Stomach (tissue), 4 donors: Measurements from ENCODE around the gene FRMD5.

ENCODE experiments used
- EP300 ChIP-seq: sonication (generic); formaldehyde crosslinking; IDR thresholded peaks from one replicate; pipeline ENCODE4 v1.6.1; 2017; ENCODE audit warnings: antibody characterized with exemption
- POLR2A ChIP-seq, 4 donors: fragments of 450-650 bp; IDR thresholded peaks; one replicate each; pipeline ENCODE4 v1.6.1; 2016; ENCODE audit warnings: antibody characterized with exemption in 4 of 4, control low read depth in 2 of 4, mild to moderate bottlenecking in 1 of 4, moderate library complexity in 1 of 4
- POLR2AphosphoS5 ChIP-seq, 3 donors: sonication (generic); formaldehyde crosslinking; IDR thresholded peaks; one replicate each; pipeline ENCODE4 v1.6.1; 2016; ENCODE audit warnings: antibody characterized with exemption in 3 of 3

DNA sequence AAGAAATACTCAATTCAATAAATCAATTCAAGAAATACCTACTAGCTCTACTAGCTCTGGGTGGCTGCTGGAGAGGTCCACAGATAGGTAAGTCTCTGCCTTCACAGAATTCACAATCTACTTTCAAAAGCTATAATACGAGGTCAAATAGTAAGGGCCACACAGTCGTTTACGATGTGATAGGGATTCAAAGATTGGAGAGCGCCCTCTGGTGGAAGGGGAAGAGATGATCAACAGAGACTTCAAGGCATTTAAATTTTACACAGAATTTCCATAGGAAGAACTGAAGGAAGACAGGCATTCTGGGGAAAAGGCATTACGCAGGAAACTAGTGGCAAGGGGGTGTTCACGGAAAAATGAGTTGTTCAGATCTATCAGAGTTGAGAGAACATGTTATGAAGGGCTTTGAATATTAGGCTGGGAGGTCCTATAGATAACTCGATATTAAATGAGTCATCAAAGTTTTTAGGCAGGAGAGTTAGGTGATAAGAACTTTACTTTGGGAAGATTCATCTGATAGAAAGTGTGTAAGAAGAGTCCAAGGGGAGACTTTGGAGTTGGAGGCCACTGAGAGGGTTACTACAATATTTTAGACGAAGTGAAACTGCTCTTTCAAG, 128.8 kb downstream of the FRMD5 start:
- TF ChIP-seq EP300 (no peak), POLR2AphosphoS5 (IDR thresholded peaks at IDR 0.05) (no peak), POLR2A (IDR thresholded peaks at IDR 0.05) (no peak)
